ENCODE measurements around the gene NCCRP1. TPM values are rescaled to one million over a fixed set of nuclear protein-coding genes. Genes with fewer than 3 reads are reported as not detected.

NCCRP1 gene
- total RNA-seq, 1 experiment from 2014 or later: not detected

- Histone ChIP-seq H3K4me1 (ENCODE audit: low read length) (no peaks in the 10 kb centered on the region), H3K9ac (ENCODE audit: low read length) (no peak overlapping the region), H2AFZ (ENCODE audit: low read length) (no peak overlapping the region), H3K36me3 (ENCODE audit: insufficient read depth, low read length) (no peaks in the 10 kb centered on the region), H4K20me1 (ENCODE audit: insufficient read depth, low read depth, low read length) (no peaks in the 10 kb centered on the region), H3K79me2 (ENCODE audit: low read length) (no peaks in the 10 kb centered on the region), H3K4me2 (ENCODE audit: low read depth, low read length, poor library complexity, severe bottlenecking) (no peak overlapping the region), H3K9me2 (replicated peaks; ENCODE audit: insufficient read depth, low read length) (no peaks in the 10 kb centered on the region), H3K4me3 (ENCODE audit: low read length) (no peak overlapping the region), H3K27me3 (ENCODE audit: low read length) (no peaks in the 10 kb centered on the region), H3K9me3 (ENCODE audit: low read length) (no peaks in the 10 kb centered on the region), H3K27ac (ENCODE audit: low read length) (no peak overlapping the region)
- DNase-seq: no peak
Observed at GRCh38 chr19:39168258-39169142, 28.3 kb upstream of the NCCRP1 start.

GRCh38 chr19:39169143-39169810 lies 27.5 kb upstream of the NCCRP1 start:
- Histone ChIP-seq H3K4me3 (ENCODE audit: low read length) (no peak overlapping the region), H3K36me3 (ENCODE audit: insufficient read depth, low read length) (no peaks in the 10 kb centered on the region), H3K27me3 (ENCODE audit: low read length) (no peaks in the 10 kb centered on the region), H3K9me2 (replicated peaks; ENCODE audit: insufficient read depth, low read length) (no peaks in the 10 kb centered on the region), H3K27ac (ENCODE audit: low read length) (no peak overlapping the region), H3K4me2 (ENCODE audit: low read depth, low read length, poor library complexity, severe bottlenecking) (no peak overlapping the region), H2AFZ (ENCODE audit: low read length) (no peak overlapping the region), H3K9ac (ENCODE audit: low read length) (no peak overlapping the region), H4K20me1 (ENCODE audit: insufficient read depth, low read depth, low read length) (no peaks in the 10 kb centered on the region), H3K79me2 (ENCODE audit: low read length) (no peaks in the 10 kb centered on the region), H3K9me3 (ENCODE audit: low read length) (no peaks in the 10 kb centered on the region), H3K4me1 (ENCODE audit: low read length) (no peaks in the 10 kb centered on the region)
- no peak for DNase-seq

- Histone ChIP-seq H3K4me2 (ENCODE audit: low read depth, low read length, poor library complexity, severe bottlenecking) (no peak overlapping the region), H3K9ac (ENCODE audit: low read length) (no peak overlapping the region), H3K27me3 (ENCODE audit: low read length) (no peaks in the 10 kb centered on the region), H3K9me3 (ENCODE audit: low read length) (no peaks in the 10 kb centered on the region), H3K4me1 (ENCODE audit: low read length) (no peaks in the 10 kb centered on the region), H3K79me2 (ENCODE audit: low read length) (no peaks in the 10 kb centered on the region), H3K4me3 (ENCODE audit: low read length) (no peak overlapping the region), H4K20me1 (ENCODE audit: insufficient read depth, low read depth, low read length) (no peaks in the 10 kb centered on the region), H3K36me3 (ENCODE audit: insufficient read depth, low read length) (no peaks in the 10 kb centered on the region), H3K27ac (ENCODE audit: low read length) (no peak overlapping the region), H2AFZ (ENCODE audit: low read length) (no peak overlapping the region), H3K9me2 (replicated peaks; ENCODE audit: insufficient read depth, low read length) (no peaks in the 10 kb centered on the region)
- DNase-seq: no peak
Observed at GRCh38 chr19:39170386-39171231, 26.2 kb upstream of the NCCRP1 start.

GRCh38 chr19:39171479-39172465 lies 25.0 kb upstream of the NCCRP1 start:
- Histone ChIP-seq H3K4me1 (ENCODE audit: low read length) (no peaks in the 10 kb centered on the region), H3K9ac (ENCODE audit: low read length) (no peak overlapping the region), H3K9me2 (replicated peaks; ENCODE audit: insufficient read depth, low read length) (no peaks in the 10 kb centered on the region), H3K27ac (ENCODE audit: low read length) (no peak overlapping the region), H3K4me2 (ENCODE audit: low read depth, low read length, poor library complexity, severe bottlenecking) (no peak overlapping the region), H3K4me3 (ENCODE audit: low read length) (no peak overlapping the region), H3K9me3 (ENCODE audit: low read length) (no peaks in the 10 kb centered on the region), H4K20me1 (ENCODE audit: insufficient read depth, low read depth, low read length) (no peaks in the 10 kb centered on the region), H3K79me2 (ENCODE audit: low read length) (no peaks in the 10 kb centered on the region), H3K36me3 (ENCODE audit: insufficient read depth, low read length) (no peaks in the 10 kb centered on the region), H2AFZ (ENCODE audit: low read length) (no peak overlapping the region), H3K27me3 (ENCODE audit: low read length) (no peaks in the 10 kb centered on the region)
- no peak for DNase-seq

GRCh38 chr19:39172700-39173501 lies 23.9 kb upstream of the NCCRP1 start:
- H3K9ac ChIP-seq (ENCODE audit: low read length): no peak overlapping the region
- H3K36me3 ChIP-seq (ENCODE audit: insufficient read depth, low read length): no peaks in the 10 kb centered on the region
- H4K20me1 ChIP-seq (ENCODE audit: insufficient read depth, low read depth, low read length): no peaks in the 10 kb centered on the region
- H3K4me1 ChIP-seq (ENCODE audit: low read length): no peaks in the 10 kb centered on the region
- H3K4me3 ChIP-seq (ENCODE audit: low read length): no peak overlapping the region
- H3K4me2 ChIP-seq (ENCODE audit: low read depth, low read length, poor library complexity, severe bottlenecking): no peak overlapping the region
- H3K27me3 ChIP-seq (ENCODE audit: low read length): no peaks in the 10 kb centered on the region
- no peaks in the 10 kb centered on the region for H3K9me2 ChIP-seq (replicated peaks; ENCODE audit: insufficient read depth, low read length)
- no peak overlapping the region for H3K27ac ChIP-seq (ENCODE audit: low read length)
- DNase-seq: no peak
- no peaks in the 10 kb centered on the region for H3K79me2 ChIP-seq (ENCODE audit: low read length)
- H3K9me3 ChIP-seq (ENCODE audit: low read length): no peaks in the 10 kb centered on the region
- H2AFZ ChIP-seq (ENCODE audit: low read length): no peak overlapping the region

GRCh38 chr19:39173502-39173991 lies 23.2 kb upstream of the NCCRP1 start:
- no peak overlapping the region for H3K4me3 ChIP-seq (ENCODE audit: low read length)
- H3K27ac ChIP-seq (ENCODE audit: low read length): no peak overlapping the region
- H3K36me3 ChIP-seq (ENCODE audit: insufficient read depth, low read length): no peaks in the 10 kb centered on the region
- no peaks in the 10 kb centered on the region for H3K79me2 ChIP-seq (ENCODE audit: low read length)
- no peak overlapping the region for H3K4me2 ChIP-seq (ENCODE audit: low read depth, low read length, poor library complexity, severe bottlenecking)
- no peak for DNase-seq
- H3K27me3 ChIP-seq (ENCODE audit: low read length): no peaks in the 10 kb centered on the region
- H3K9ac ChIP-seq (ENCODE audit: low read length): no peak overlapping the region
- no peaks in the 10 kb centered on the region for H3K9me2 ChIP-seq (replicated peaks; ENCODE audit: insufficient read depth, low read length)
- H3K9me3 ChIP-seq (ENCODE audit: low read length): no peaks in the 10 kb centered on the region
- H3K4me1 ChIP-seq (ENCODE audit: low read length): no peaks in the 10 kb centered on the region
- H4K20me1 ChIP-seq (ENCODE audit: insufficient read depth, low read depth, low read length): no peaks in the 10 kb centered on the region
- no peak overlapping the region for H2AFZ ChIP-seq (ENCODE audit: low read length)

- Histone ChIP-seq H3K9ac (ENCODE audit: low read length) (no peak overlapping the region), H3K4me1 (ENCODE audit: low read length) (no peaks in the 10 kb centered on the region), H3K27ac (ENCODE audit: low read length) (no peak overlapping the region), H2AFZ (ENCODE audit: low read length) (no peak overlapping the region), H4K20me1 (ENCODE audit: insufficient read depth, low read depth, low read length) (no peaks in the 10 kb centered on the region), H3K27me3 (ENCODE audit: low read length) (no peaks in the 10 kb centered on the region), H3K79me2 (ENCODE audit: low read length) (no peaks in the 10 kb centered on the region), H3K4me2 (ENCODE audit: low read depth, low read length, poor library complexity, severe bottlenecking) (no peak overlapping the region), H3K9me3 (ENCODE audit: low read length) (no peaks in the 10 kb centered on the region), H3K36me3 (ENCODE audit: insufficient read depth, low read length) (no peaks in the 10 kb centered on the region), H3K9me2 (replicated peaks; ENCODE audit: insufficient read depth, low read length) (no peaks in the 10 kb centered on the region), H3K4me3 (ENCODE audit: low read length) (no peak overlapping the region)
- DNase-seq: no peak
Observed at GRCh38 chr19:39174142-39174541, 22.6 kb upstream of the NCCRP1 start.

All from Karpas-422 (cell line).